Thyroid gland (tissue), 4 donors: ENCODE measurements around the gene CDH23. TPM values are rescaled to one million over a fixed set of nuclear protein-coding genes. Genes with fewer than 3 reads are reported as not detected.

ENCODE experiments used
- DNase-seq, 2 donors: peaks; one replicate each; pipeline ENCODE4 v3.0.0-alpha.2; 2019
- H3K27ac ChIP-seq, 3 donors: fragments of 200-600 bp; sonication (generic); 1 replicate in 2 of 3; 2 replicates in 1 of 3; pipeline ENCODE4 v1.5.1; 2016 to 2019; ENCODE audit warnings: mild to moderate bottlenecking in 1 of 3, moderate library complexity in 1 of 3
- H3K27me3 ChIP-seq: fragments of 200-600 bp; sonication (generic); one replicate; pipeline ENCODE4 v1.5.1; 2019
- H3K36me3 ChIP-seq, 2 donors: fragments of 200-600 bp; sonication (generic); one replicate each; pipeline ENCODE4 v1.5.1; 2016 to 2019
- H3K4me1 ChIP-seq, 2 donors: fragments of 200-600 bp; sonication (generic); one replicate each; pipeline ENCODE4 v1.5.1; 2017 to 2019
- H3K4me3 ChIP-seq, 3 donors: fragments of 200-600 bp; sonication (generic); replicated peaks in 1 of 3; 1 replicate in 2 of 3; 2 replicates in 1 of 3; pipeline ENCODE4 v1.5.1; 2016; ENCODE audit warnings: mild to moderate bottlenecking in 1 of 3
- H3K9me3 ChIP-seq: fragments of 200-600 bp; sonication (generic); one replicate; pipeline ENCODE4 v1.5.1; 2017
- CTCF ChIP-seq, 6 experiments: fragments of 200-600 bp in 3 of 6; fragments of 450-650 bp in 3 of 6; sonication (generic) in 3 of 6; IDR thresholded peaks; one replicate each; pipeline ENCODE4 v1.5.1; 2016 to 2019; ENCODE audit warnings: antibody characterized with exemption in 6 of 6, mild to moderate bottlenecking in 2 of 6, inconsistent platforms in 1 of 6, moderate library complexity in 1 of 6
- POLR2A ChIP-seq, 2 donors: fragments of 450-650 bp; IDR thresholded peaks; one replicate each; pipeline ENCODE4 v1.6.1; 2017; ENCODE audit warnings: antibody characterized with exemption in 2 of 2, mild to moderate bottlenecking in 2 of 2, moderate library complexity in 1 of 2
- WGBS, 2 donors: methylation state at CpG; one replicate each; pipeline ENCODE4 v1.1.5; 2017; 5-methylcytosine and 5-hydroxymethylcytosine counted together
- intact Hi-C: fragments of 100-400 bp; cut with DNase I; formaldehyde crosslinking; loops from one replicate; pipeline ENCODE4 v1.15.1; 2023
- total RNA-seq, 4 donors: library from RNA; depleted of rRNA; stranded (reverse); fragments of >200 nt; gene quantifications; one replicate each; pipeline ENCODE4 v1.2.3, GENCODE V29; 2016

The CDH23 gene
- total RNA-seq, 4 donors from 2014 or later: 3.0 to 4.2 (median 3.9) TPM

GRCh38 chr10:71432956-71433767, 36.4 kb downstream of the CDH23 start:
- DNase-seq: no peak
- H3K4me3 ChIP-seq: no peak overlapping the region
- no peaks in the 10 kb centered on the region for H3K36me3 ChIP-seq
- H3K27me3 ChIP-seq: no peaks in the 10 kb centered on the region
- H3K27ac ChIP-seq: no peak overlapping the region
- WGBS, 2 donors: 83 to 91% methylated on average over 11 of the region's 11 CpGs
- TF ChIP-seq POLR2A (IDR thresholded peaks at IDR 0.05) (no peak), CTCF (IDR thresholded peaks at IDR 0.05) (no peak)
- no peaks in the 10 kb centered on the region for H3K4me1 ChIP-seq
- intact Hi-C loops: no loop called here
- H3K9me3 ChIP-seq: no peaks in the 10 kb centered on the region

GRCh38 chr10:71433768-71434744, 37.3 kb downstream of the CDH23 start:
- no peak overlapping the region for H3K4me3 ChIP-seq
- DNase-seq: no peak
- no peaks in the 10 kb centered on the region for H3K27me3 ChIP-seq
- 90 to 93% methylated on average over 10 of the region's 10 CpGs for WGBS, 2 donors
- H3K9me3 ChIP-seq: no peaks in the 10 kb centered on the region
- no peaks in the 10 kb centered on the region for H3K4me1 ChIP-seq
- TF ChIP-seq POLR2A (IDR thresholded peaks at IDR 0.05) (no peak), CTCF (IDR thresholded peaks at IDR 0.05) (no peak)
- H3K27ac ChIP-seq: no peak overlapping the region
- intact Hi-C loops: no loop called here
- H3K36me3 ChIP-seq: no peaks in the 10 kb centered on the region

- DNase-seq: no peak
- H3K27ac ChIP-seq: no peak overlapping the region
- no peak overlapping the region for H3K4me3 ChIP-seq
- no peaks in the 10 kb centered on the region for H3K36me3 ChIP-seq
- intact Hi-C loops: no loop called here
- H3K4me1 ChIP-seq: no peaks in the 10 kb centered on the region
- H3K9me3 ChIP-seq: no peaks in the 10 kb centered on the region
- WGBS, 2 donors: 94 to 100% methylated on average over 2 to 4 of the region's 4 CpGs
- H3K27me3 ChIP-seq: no peaks in the 10 kb centered on the region
- TF ChIP-seq CTCF (IDR thresholded peaks at IDR 0.05) (no peak), POLR2A (IDR thresholded peaks at IDR 0.05) (no peak)
These were observed 38.2 kb downstream of the CDH23 start for GRCh38 chr10:71434760-71435394.

GRCh38 chr10:71435571-71436267, 39.0 kb downstream of the CDH23 start:
- intact Hi-C loops: no loop called here
- no peak for DNase-seq
- TF ChIP-seq POLR2A (IDR thresholded peaks at IDR 0.05) (no peak), CTCF (IDR thresholded peaks at IDR 0.05) (no peak)
- H3K9me3 ChIP-seq: no peaks in the 10 kb centered on the region
- 84 to 90% methylated on average over 5 of the region's 6 CpGs for WGBS, 2 donors
- H3K4me3 ChIP-seq: no peak overlapping the region
- no peaks in the 10 kb centered on the region for H3K4me1 ChIP-seq
- no peak overlapping the region for H3K27ac ChIP-seq
- H3K27me3 ChIP-seq: no peaks in the 10 kb centered on the region
- H3K36me3 ChIP-seq: no peaks in the 10 kb centered on the region
